ENCODE measurements around the gene UBA52. TPM values are rescaled to one million over a fixed set of nuclear protein-coding genes. Genes with fewer than 3 reads are reported as not detected.

Gene UBA52
- total and polyA plus RNA-seq, 2 of the 13 experiments (the other 11 are each of a cell fraction or from before 2014, with no cell fraction given), result 959 to 1,782 TPM

DNA sequence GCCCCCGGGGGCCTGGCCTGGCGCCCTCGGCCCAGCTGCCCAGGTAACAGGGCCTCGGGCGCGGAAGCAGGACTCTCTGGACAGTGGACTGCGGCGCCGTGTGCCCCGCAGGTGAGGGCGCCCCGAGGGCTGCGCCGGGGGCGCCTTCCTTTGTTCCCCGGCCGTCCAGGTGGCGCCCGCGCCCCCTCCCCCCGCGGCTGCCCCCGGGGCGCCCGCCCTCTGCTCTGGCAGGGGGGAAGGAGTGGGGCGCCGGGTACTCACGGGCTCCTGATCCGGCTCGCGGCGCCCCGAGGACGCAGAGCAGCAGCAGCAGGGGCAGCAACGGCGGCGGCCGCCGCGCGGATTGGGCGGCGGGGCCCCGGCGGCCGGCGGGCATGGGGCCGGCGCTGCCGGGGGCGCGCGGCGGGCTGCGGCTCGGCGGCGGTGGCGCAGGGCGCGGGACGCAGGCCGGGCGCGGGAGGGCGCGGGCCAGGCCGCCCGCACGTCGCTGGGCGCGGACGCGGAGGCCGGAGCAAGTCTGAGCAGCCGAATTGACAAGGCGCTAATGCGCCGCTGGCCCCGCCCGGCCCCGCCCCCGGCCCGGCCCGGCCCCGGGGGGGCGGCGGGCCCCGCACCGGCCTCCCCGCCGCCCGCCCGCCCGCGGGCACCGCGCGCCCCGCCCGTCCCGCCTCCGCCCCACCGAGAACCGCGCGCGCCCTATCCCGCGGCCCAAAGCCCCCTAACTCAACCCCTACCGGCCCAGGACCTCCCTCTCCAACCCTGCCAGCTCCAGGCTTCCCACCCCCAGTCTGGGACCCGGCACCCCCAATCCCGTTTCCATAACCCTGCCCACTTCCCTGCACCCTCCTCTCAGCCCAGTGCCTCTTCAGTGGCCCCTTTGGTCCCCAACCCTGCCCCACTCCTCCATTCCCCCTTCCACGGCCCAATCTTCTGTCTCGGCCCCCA lies 34.9 kb downstream of the UBA52 start, which contains the start of gene CRLF1:
Gene CRLF1, minus strand, starts transcription at position 519 of the 945 bp plus-strand sequence. Its CDS starts 143 bp downstream, at position 376.
- no peak for FAIRE-seq
- H3K4me2 ChIP-seq (ENCODE audit: low read depth, low read length), result peak within 1 kb of the TSS; percentile 91
- DNase-seq (ENCODE audit: low spot score), result peak; percentile 39
- peaks cover 61% of the 10 kb centered on the region for H3K4me1 ChIP-seq (ENCODE audit: insufficient read depth, low read length)
- peak within 1 kb of the TSS; percentile 67 to 82 (median 82) for H3K4me3 ChIP-seq (replicated peaks in 1 of 3; ENCODE audit: insufficient read depth in 1 of 3, low read depth in 2 of 3, low read length in 3 of 3)
- H2AFZ ChIP-seq (ENCODE audit: low read length), result no peak within 1 kb of the TSS
- peak within 1 kb of the TSS; percentile 68 for H3K27ac ChIP-seq (ENCODE audit: extremely low read length, insufficient read depth, low read length)
- ATAC-seq, result no peak
- intact Hi-C loops (cut with micrococcal nuclease; ENCODE audit: unreplicated experiment), result no loop called here
- no TSS peak for BruUV-seq (replicated peaks)
- H3K27me3 ChIP-seq (ENCODE audit: control insufficient read depth in 1 of 2, insufficient read depth in 2 of 2, low read length in 2 of 2), result no peaks in the 10 kb centered on the region; a peak in 1 of 5 replicates
- no peaks in the 10 kb centered on the region for H3K9me3 ChIP-seq (ENCODE audit: low read length)
- H3K9ac ChIP-seq (ENCODE audit: insufficient read depth, low read depth, low read length), result peak within 1 kb of the TSS; percentile 80
- in situ Hi-C loops (cut with HindIII; ENCODE audit: extremely low pct_ligation_motif_present, low pct_unique_long_range_greater_than_20kb), result no loop called here
- 0% methylated on average over 5 of the region's 116 CpGs for WGBS (ENCODE audit: low lambda C conversion rate)
- H3K79me2 ChIP-seq (ENCODE audit: insufficient read depth, low read length), result peaks cover 31% of the 10 kb centered on the region
- ChIA-PET CTCF (ENCODE audit: low intra/inter-chr PET ratio, low total read pairs) (no interaction called here), POLR2A (interaction anchor here (1.0 to 1.2 kb wide), 2 partner anchors 16 to 17 kb away, joined by 3 to 4 read pairs; no protein-coding TSS in a partner anchor)
- peaks cover 5 to 6% of the 10 kb centered on the region in 2 experiments; a peak in 3 of 5 replicates for H3K36me3 ChIP-seq (replicated peaks in 1 of 2; ENCODE audit: control insufficient read depth in 1 of 2, insufficient read depth in 2 of 2, low read length in 2 of 2)
- H4K20me1 ChIP-seq (ENCODE audit: insufficient read depth, low read length), result peaks cover 26% of the 10 kb centered on the region
- TF ChIP-seq RARG (CRISPR knock-in tag; IDR thresholded peaks at IDR 0.05; ENCODE audit: low read depth) (no peak), SNAI1 (CRISPR knock-in tag; IDR thresholded peaks at IDR 0.05; ENCODE audit: borderline replicate concordance) (no peak), HNF4A (CRISPR knock-in tag; IDR thresholded peaks at IDR 0.05) (no peak), MED8 (CRISPR knock-in tag; IDR thresholded peaks at IDR 0.05; ENCODE audit: insufficient replicate concordance) (no peak), ZMYM4 (CRISPR knock-in tag; IDR thresholded peaks at IDR 0.05) (no peak), RNF2 (conservative IDR thresholded peaks at IDR 0.05; ENCODE audit: low read depth) (no peak), ZNF124 (CRISPR knock-in tag; IDR thresholded peaks at IDR 0.05) (no peak), NPAS2 (CRISPR knock-in tag; IDR thresholded peaks at IDR 0.05; ENCODE audit: borderline replicate concordance) (no peak), WIZ (CRISPR knock-in tag; IDR thresholded peaks at IDR 0.05) (no peak), AHR (CRISPR knock-in tag; IDR thresholded peaks at IDR 0.05) (no peak), PHF20 (CRISPR knock-in tag; IDR thresholded peaks at IDR 0.05) (no peak), HNRNPLL (IDR thresholded peaks at IDR 0.05; ENCODE audit: low read depth, low read length, poor library complexity, severe bottlenecking) (no peak), MEF2D (CRISPR knock-in tag; IDR thresholded peaks at IDR 0.05) (no peak)
- TF ChIP-seq, protein P1, sequence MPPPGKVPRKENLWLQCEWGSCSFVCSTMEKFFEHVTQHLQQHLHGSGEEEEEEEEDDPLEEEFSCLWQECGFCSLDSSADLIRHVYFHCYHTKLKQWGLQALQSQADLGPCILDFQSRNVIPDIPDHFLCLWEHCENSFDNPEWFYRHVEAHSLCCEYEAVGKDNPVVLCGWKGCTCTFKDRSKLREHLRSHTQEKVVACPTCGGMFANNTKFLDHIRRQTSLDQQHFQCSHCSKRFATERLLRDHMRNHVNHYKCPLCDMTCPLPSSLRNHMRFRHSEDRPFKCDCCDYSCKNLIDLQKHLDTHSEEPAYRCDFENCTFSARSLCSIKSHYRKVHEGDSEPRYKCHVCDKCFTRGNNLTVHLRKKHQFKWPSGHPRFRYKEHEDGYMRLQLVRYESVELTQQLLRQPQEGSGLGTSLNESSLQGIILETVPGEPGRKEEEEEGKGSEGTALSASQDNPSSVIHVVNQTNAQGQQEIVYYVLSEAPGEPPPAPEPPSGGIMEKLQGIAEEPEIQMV (CRISPR knock-in tag; IDR thresholded peaks at IDR 0.05; ENCODE audit: low read depth), result no peak
- TF ChIP-seq, protein P2, sequence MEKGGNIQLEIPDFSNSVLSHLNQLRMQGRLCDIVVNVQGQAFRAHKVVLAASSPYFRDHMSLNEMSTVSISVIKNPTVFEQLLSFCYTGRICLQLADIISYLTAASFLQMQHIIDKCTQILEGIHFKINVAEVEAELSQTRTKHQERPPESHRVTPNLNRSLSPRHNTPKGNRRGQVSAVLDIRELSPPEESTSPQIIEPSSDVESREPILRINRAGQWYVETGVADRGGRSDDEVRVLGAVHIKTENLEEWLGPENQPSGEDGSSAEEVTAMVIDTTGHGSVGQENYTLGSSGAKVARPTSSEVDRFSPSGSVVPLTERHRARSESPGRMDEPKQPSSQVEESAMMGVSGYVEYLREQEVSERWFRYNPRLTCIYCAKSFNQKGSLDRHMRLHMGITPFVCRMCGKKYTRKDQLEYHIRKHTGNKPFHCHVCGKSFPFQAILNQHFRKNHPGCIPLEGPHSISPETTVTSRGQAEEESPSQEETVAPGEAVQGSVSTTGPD (CRISPR knock-in tag; IDR thresholded peaks at IDR 0.05), result no peak
- TF ChIP-seq, protein P3, sequence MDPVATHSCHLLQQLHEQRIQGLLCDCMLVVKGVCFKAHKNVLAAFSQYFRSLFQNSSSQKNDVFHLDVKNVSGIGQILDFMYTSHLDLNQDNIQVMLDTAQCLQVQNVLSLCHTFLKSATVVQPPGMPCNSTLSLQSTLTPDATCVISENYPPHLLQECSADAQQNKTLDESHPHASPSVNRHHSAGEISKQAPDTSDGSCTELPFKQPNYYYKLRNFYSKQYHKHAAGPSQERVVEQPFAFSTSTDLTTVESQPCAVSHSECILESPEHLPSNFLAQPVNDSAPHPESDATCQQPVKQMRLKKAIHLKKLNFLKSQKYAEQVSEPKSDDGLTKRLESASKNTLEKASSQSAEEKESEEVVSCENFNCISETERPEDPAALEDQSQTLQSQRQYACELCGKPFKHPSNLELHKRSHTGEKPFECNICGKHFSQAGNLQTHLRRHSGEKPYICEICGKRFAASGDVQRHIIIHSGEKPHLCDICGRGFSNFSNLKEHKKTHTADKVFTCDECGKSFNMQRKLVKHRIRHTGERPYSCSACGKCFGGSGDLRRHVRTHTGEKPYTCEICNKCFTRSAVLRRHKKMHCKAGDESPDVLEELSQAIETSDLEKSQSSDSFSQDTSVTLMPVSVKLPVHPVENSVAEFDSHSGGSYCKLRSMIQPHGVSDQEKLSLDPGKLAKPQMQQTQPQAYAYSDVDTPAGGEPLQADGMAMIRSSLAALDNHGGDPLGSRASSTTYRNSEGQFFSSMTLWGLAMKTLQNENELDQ (CRISPR knock-in tag; IDR thresholded peaks at IDR 0.05; ENCODE audit: borderline replicate concordance), result no peak
- TF ChIP-seq, protein P4, sequence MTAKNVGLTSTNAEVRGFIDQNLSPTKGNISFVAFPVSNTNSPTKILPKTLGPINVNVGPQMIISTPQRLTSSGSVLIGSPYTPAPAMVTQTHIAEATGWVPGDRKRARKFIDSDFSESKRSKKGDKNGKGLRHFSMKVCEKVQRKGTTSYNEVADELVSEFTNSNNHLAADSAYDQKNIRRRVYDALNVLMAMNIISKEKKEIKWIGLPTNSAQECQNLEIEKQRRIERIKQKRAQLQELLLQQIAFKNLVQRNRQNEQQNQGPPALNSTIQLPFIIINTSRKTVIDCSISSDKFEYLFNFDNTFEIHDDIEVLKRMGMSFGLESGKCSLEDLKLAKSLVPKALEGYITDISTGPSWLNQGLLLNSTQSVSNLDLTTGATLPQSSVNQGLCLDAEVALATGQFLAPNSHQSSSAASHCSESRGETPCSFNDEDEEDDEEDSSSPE (CRISPR knock-in tag; IDR thresholded peaks at IDR 0.05), result 0 out of 2 replicates have a peak, but pooled peaks have one; percentile 1
